GM21737 (cell line): ENCODE data around the gene CPNE7.
"Not testable (repeated sequence)": the region's sequence is repeated elsewhere in the genome, so short reads cannot be mapped to it uniquely, and the experiment has no call there.

Experiments used
- ATAC-seq: cut with Tn5 transposase; IDR thresholded peaks from one replicate; pipeline ENCODE4 v1.9.1; 2021; ENCODE audit warnings: mild to moderate bottlenecking, moderate library complexity; ENCODE audit not compliant: unreplicated experiment

Gene CPNE7

DNA sequence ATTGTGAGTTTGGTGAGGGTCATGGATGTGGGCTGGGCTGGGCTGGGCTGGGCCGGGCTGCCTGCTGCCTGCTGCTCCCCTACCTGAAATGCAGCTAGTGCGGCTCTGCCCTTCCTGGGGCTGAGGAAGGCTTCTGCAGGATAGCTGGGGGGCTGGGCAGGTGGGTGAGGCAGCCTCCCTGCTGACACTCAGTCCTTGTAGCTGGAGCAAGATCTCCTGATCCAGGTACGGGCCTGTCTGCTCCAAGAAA lies 10.4 kb upstream of the CPNE7 start:
- no peak for ATAC-seq

GRCh38 chr16:89565506-89566372 lies 9.8 kb upstream of the CPNE7 start:
- ATAC-seq: no peak

DNA sequence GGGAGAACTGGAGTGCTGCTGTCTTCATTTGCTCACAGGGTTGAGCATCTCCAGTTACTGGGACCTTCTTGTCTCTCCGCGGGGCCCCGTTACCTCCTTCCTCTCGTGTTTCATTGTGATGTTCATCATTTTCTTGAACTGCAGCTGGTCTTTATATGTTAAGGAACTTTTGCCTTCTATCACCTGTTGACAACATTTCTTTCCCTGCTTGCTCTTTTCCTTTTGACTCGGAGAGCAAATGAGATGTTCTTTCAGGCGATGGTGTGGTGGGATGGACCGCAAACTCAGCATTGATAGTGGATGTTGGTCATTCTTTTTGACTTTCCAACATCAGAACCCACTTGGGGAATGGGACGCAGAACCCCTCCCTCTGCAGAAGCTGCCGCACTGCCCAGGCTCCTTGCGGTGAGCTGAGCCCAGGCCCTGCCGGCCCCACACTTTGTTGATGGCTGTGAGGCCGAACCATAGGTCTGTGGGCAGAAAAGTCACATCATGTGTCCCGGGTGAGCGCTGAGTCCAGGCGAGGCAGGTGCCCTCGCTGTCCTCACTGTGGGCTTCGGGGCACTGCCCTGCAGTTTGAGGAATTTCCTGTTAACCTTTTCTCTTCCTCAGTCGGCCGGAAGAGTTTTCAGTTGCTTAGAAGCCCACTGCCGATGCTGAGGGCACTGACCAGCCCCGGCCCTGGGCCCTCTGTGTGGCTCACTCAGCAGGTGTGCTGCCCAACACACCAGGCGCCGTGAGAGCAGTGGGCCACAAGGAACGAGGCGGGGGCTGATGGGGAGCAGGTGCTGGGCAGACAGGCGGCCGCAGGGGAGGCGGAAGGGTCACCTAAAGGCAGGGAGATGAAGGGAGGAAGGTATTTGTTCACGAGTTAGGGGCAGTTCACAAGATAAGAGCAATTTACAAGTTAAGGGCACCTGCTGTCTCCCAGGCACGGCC lies 7.6 kb upstream of the CPNE7 start:
- no peak for ATAC-seq

- ATAC-seq: no peak
Measured at GRCh38 chr16:89569506-89570341, 5.8 kb upstream of the CPNE7 start.

- no peak for ATAC-seq
Measured at GRCh38 chr16:89570342-89570923, 5.1 kb upstream of the CPNE7 start.

GRCh38 chr16:89570983-89571598 lies 4.5 kb upstream of the CPNE7 start:
- ATAC-seq: not testable (repeated sequence)

- no peak for ATAC-seq
Measured at GRCh38 chr16:89571636-89572035, 3.9 kb upstream of the CPNE7 start.

GRCh38 chr16:89572073-89572484 lies 3.5 kb upstream of the CPNE7 start:
- no peak for ATAC-seq

- no peak for ATAC-seq
Measured at GRCh38 chr16:89572485-89573205, 2.9 kb upstream of the CPNE7 start.

DNA sequence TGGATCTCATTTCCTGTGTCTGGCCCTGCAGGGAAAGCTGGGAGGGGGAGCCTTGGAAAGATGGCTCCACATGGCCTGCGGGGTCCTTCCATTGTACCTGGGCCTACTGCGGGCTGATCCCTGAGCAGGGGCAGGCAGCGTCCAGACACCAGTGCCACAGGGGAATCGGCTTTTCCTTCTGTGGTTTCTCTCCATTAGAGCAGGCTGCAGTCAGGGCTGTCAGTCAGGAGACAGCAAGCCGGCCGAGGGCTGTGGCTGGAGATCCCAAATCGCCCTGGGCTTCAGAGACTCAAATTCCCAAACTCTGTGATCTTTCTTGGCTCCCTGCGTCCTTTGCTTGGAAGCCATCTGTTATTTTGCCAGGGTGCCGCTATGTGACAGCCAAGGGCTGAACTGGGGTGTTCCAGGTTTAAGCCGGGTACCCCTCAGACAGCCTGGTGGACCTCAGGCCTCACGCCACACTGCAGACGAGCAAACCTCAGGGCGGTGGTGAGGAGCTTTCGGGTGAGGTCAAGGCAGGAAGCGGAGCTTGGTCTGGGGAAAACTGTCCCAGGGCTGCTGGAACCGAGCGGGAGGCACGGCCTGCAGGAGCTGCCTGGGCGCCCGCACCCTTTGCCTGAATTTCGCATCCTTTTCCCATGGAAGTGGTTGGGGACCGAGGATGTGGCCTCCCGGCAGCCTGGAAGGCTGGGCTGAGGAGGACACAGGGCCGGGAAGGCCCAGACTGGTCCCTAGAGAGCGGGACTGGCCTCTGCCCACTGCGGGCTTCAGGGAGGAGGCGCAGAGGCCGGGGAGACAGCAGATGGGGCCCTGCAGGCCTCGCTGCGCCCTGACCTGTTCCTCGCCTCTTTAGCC lies 1.5 kb upstream of the CPNE7 start:
- no peak for ATAC-seq

GRCh38 chr16:89574681-89575246 lies 794 bp upstream of the CPNE7 start:
- ATAC-seq: peak; percentile 59

- no peak for ATAC-seq
Measured at GRCh38 chr16:89576153-89577054, 846 bp downstream of the CPNE7 start.

DNA sequence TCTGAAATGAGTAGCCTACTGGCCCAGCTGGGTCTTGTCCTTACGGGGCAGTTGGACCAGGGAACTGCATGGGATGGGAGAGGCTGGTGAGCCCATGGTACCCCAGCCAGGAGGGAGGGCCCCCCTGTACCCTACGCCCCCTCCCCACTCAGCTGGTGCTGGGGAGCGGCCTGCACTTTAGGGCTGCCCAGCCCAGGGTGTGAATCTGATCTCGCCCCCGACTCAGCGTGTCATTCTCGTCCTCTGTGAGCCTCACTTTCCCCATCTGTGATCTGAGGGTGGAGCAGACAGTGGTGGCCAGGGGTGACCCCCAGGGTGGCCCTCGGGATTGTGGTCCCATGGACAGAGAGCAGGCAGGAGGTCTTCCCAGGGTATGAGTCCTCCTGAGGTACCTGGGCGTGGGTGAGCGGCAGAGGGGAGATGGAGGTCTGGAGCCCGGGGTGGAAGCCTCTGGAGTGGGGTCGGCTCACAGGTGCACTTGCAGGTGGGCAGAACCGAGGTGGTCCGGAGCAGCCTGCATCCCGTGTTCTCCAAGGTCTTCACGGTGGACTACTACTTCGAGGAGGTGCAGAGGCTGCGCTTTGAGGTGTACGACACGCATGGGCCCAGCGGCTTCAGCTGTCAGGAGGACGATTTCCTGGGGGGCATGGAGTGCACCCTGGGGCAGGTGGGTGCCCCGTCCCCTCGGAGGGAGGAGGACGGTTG lies 1.6 kb downstream of the CPNE7 start:
- no peak for ATAC-seq

GRCh38 chr16:89579351-89579750 lies 3.8 kb downstream of the CPNE7 start:
- ATAC-seq: no peak

- no peak for ATAC-seq
Measured at GRCh38 chr16:89581045-89581695, 5.6 kb downstream of the CPNE7 start.

- ATAC-seq: no peak
Measured at GRCh38 chr16:89581861-89582563, 6.5 kb downstream of the CPNE7 start.
